Right ventricle myocardium superior (tissue), 1 donor: Measurements from ENCODE around the gene PTPRE. TPM values are rescaled to one million over a fixed set of nuclear protein-coding genes. Genes with fewer than 3 reads are reported as not detected.

Experiments used
- ATAC-seq: fragments of 200-7000 bp; cut with Tn5 transposase; one replicate; pipeline ENCODE4 v1.9.1; 2020; ENCODE audit warnings: mild to moderate bottlenecking; ENCODE audit not compliant: poor library complexity
- DNase-seq: peaks from one replicate; pipeline ENCODE4 v3.0.0-alpha.2; 2020
- intact Hi-C: fragments of 100-400 bp; cut with DNase I; formaldehyde crosslinking; loops from one replicate; pipeline ENCODE4 v1.11.2; 2022
- total RNA-seq: library from RNA; stranded (reverse); fragmentation: NEBNext Ultra II Directional; extraction: Animal tissue kit (Norgen Biotek cat#: 25700); gene quantifications from one replicate; pipeline ENCODE4 v1.2.1, GENCODE V29; 2021
- donor health status: DM: no; HTN: yes; CAD: no; lungs with severe emphysema.

PTPRE gene
- total RNA-seq, 1 donor from 2014 or later = 16.0 TPM

GRCh38 chr10:128103229-128103714 is 196.4 kb downstream of the PTPRE start:
- DNase-seq = no peak

GRCh38 chr10:128105383-128105782 is 198.5 kb downstream of the PTPRE start:
- DNase-seq (no peak), ATAC-seq (no peak)
- intact Hi-C loops = no loop called here

More at GRCh38 chr10:128103229-128103714, 196.4 kb downstream of the PTPRE start:
- no peak for ATAC-seq
- intact Hi-C loops = no loop called here

- intact Hi-C loops = no loop called here
- ATAC-seq (no peak), DNase-seq (no peak)
Observed at GRCh38 chr10:128109707-128110106, 202.8 kb downstream of the PTPRE start.

- ATAC-seq (no peak), DNase-seq (no peak)
- intact Hi-C loops = no loop called here
Observed at GRCh38 chr10:128110339-128110738, 203.4 kb downstream of the PTPRE start.

GRCh38 chr10:128111696-128112095 is 204.8 kb downstream of the PTPRE start:
- DNase-seq = no peak
- no peak for ATAC-seq
- intact Hi-C loops = no loop called here

- intact Hi-C loops = no loop called here
- DNase-seq = no peak
- no peak for ATAC-seq
Observed at GRCh38 chr10:128113026-128113425, 206.1 kb downstream of the PTPRE start.

- intact Hi-C loops = no loop called here
- DNase-seq (no peak), ATAC-seq (no peak)
Observed at GRCh38 chr10:128114901-128115300, 208.0 kb downstream of the PTPRE start.

- intact Hi-C loops = no loop called here
- ATAC-seq (no peak), DNase-seq (no peak)
Observed at GRCh38 chr10:128115356-128115755, 208.5 kb downstream of the PTPRE start.

GRCh38 chr10:128116187-128116586 is 209.3 kb downstream of the PTPRE start:
- ATAC-seq (no peak), DNase-seq (no peak)
- intact Hi-C loops = no loop called here

GRCh38 chr10:128116851-128117615 is 210.1 kb downstream of the PTPRE start:
- intact Hi-C loops = no loop called here
- ATAC-seq (no peak), DNase-seq (no peak)

- ATAC-seq = no peak
- DNase-seq = no peak
- intact Hi-C loops = no loop called here
Observed at GRCh38 chr10:128121750-128122412, 215.0 kb downstream of the PTPRE start.

- intact Hi-C loops = no loop called here
- ATAC-seq = no peak
- DNase-seq = no peak
Observed at GRCh38 chr10:128122931-128123330, 216.0 kb downstream of the PTPRE start.

- intact Hi-C loops = no loop called here
- ATAC-seq (no peak), DNase-seq (no peak)
Observed at GRCh38 chr10:128123846-128124245, 216.9 kb downstream of the PTPRE start.

- intact Hi-C loops = no loop called here
- no peak for ATAC-seq
- DNase-seq = no peak
Observed at GRCh38 chr10:128124813-128125403, 218.0 kb downstream of the PTPRE start.

- DNase-seq = peak; percentile 51
- ATAC-seq = no peak
- intact Hi-C loops = no loop called here
Observed at GRCh38 chr10:128125416-128125943, 218.6 kb downstream of the PTPRE start.

GRCh38 chr10:128125944-128126764 is 219.3 kb downstream of the PTPRE start, which contains the start of gene MKI67:
Gene MKI67, minus strand, starts transcription at chr10:128126423. Its CDS starts 756 bp downstream, at chr10:128125667.
- intact Hi-C loops = no loop called here
- DNase-seq (peak; percentile 89), ATAC-seq (peak; percentile 98)

- intact Hi-C loops = no loop called here
- DNase-seq = no peak
- ATAC-seq = no peak
Observed at GRCh38 chr10:128128582-128128981, 221.7 kb downstream of the PTPRE start.

- no peak for DNase-seq
- intact Hi-C loops = no loop called here
- ATAC-seq = no peak
Observed at GRCh38 chr10:128130051-128130450, 223.1 kb downstream of the PTPRE start.
